ENCODE results near the gene ATP7B.
"Not testable (repeated sequence)": the region's sequence is repeated elsewhere in the genome, so short reads cannot be mapped to it uniquely, and the experiment has no call there.

The ATP7B gene

DNA sequence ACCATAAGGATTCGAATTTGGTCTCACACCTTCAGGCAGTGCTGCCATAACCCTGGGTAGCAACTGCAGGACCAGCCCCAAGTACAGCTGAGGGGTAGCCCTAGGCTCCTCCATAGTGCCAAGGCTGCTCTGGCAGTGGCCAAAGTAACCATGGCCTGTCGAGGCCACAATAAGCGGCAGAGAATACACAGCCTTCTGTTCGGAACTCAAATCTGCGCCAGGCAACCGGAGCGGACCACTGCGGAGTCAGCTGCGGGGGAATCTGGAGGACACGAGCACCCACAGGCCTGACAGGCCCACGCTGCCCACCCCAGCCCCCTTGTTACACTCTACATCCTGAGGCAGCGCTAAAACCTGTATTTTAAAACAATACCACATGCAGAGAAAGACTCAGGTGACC is 100.7 kb downstream of the ATP7B start:
- DNase-seq (ENCODE audit: low spot score): no peak
- TF ChIP-seq, protein P1, sequence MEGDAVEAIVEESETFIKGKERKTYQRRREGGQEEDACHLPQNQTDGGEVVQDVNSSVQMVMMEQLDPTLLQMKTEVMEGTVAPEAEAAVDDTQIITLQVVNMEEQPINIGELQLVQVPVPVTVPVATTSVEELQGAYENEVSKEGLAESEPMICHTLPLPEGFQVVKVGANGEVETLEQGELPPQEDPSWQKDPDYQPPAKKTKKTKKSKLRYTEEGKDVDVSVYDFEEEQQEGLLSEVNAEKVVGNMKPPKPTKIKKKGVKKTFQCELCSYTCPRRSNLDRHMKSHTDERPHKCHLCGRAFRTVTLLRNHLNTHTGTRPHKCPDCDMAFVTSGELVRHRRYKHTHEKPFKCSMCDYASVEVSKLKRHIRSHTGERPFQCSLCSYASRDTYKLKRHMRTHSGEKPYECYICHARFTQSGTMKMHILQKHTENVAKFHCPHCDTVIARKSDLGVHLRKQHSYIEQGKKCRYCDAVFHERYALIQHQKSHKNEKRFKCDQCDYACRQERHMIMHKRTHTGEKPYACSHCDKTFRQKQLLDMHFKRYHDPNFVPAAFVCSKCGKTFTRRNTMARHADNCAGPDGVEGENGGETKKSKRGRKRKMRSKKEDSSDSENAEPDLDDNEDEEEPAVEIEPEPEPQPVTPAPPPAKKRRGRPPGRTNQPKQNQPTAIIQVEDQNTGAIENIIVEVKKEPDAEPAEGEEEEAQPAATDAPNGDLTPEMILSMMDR (IDR thresholded peaks at IDR 0.05): no peak
- H3K27ac ChIP-seq: no peak overlapping the region
- H3K4me3 ChIP-seq: no peak overlapping the region

DNA sequence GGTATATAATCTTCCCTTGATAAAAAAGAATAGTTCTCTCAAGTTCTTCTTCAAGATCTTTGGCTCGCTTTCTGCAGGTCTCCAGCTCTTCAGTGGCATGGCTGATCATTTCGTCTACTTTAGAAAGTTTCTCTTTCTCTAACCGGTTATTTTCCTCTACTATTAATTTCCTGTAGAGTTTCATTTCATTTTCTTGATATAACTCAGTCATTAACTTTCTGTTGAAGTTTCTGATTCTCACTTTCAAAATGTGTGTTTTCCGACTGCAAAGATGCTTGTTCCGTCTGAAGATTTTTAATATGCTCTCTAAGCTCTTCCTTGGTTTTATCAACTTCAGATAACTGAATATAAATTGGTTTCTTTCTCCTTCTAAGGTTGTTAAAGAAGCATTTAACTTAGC is 102.0 kb downstream of the ATP7B start:
- not testable (repeated sequence) for DNase-seq (ENCODE audit: low spot score); H3K27ac ChIP-seq; H3K4me3 ChIP-seq

DNA sequence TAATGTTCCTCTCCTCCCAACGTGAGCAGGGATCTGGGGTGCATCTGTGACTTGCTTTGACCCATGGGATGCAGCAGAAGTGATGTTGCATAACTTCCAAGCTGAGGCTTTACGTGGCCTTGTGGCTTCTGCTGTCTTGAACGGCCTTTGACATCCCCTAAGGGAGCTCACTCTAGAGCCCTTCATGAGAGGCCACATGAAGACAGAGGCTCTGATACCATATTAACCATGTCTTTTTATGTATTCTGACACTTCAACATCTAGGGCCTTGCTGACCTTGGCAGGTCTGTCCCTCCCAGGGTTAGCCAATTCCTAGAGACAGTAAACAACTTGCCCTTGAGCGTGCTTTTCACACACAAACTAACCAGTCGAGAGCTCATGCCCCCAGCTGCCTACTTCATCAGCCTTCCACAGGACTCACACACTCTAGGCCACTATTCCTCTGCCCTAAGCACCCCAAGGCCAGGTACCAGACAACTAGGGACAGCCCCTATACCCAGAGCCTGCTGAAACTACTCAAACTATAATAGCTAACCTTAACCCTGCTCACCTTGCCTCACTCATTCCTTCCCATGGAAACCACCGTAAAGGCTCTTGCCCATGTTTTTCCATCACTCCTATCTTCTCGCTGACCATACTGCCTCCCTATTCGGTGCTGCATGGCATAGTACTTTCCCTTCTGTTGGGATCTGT is 104.1 kb downstream of the ATP7B start:
- no peak overlapping the region for H3K27ac ChIP-seq
- H3K4me3 ChIP-seq: no peak overlapping the region
- TF ChIP-seq, protein P1 (IDR thresholded peaks at IDR 0.05): no peak
- DNase-seq (ENCODE audit: low spot score): no peak

DNA sequence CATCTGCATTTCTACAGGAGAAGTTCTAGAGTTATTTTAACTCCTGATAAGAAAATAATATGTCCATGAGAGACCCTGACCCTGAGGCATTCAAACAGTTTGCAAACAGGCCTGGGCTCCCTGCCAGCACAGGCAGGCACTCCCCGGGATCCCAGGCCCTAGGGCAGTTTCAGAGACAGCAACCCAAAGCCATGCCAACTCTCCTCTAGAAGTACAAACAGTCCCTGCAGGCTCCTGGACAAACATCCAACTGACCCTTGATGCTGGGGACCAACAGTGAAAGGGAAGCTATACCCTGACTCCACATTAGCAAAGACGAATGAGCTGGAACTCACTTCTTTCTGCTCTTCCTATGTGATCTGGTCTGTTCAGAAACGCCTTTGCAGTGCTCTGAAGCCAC is 104.7 kb downstream of the ATP7B start:
- TF ChIP-seq, protein P1 (IDR thresholded peaks at IDR 0.05): no peak
- DNase-seq (ENCODE audit: low spot score): no peak
- Histone ChIP-seq H3K4me3 (no peak overlapping the region), H3K27ac (no peak overlapping the region)

DNA sequence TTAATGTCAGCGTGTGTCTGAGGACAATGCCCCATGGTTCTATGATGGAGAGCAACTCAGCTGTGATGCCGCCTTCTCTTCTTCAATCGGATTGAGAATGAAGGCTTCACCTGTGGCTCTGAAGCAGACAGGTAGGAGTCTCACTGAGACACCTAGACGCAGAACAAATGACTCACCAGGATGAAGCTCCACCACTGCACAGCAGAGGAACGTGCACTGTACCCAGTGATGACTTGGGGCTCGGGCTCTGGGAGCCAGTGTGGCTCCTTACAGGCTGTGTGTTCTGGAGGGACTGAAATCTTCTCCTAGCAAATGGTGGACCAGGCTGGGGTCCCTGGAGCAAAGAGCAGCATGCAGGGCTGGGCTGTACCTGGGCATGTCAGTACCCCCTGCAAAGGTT is 105.5 kb downstream of the ATP7B start:
- TF ChIP-seq, protein P1 (IDR thresholded peaks at IDR 0.05): no peak
- no peak for DNase-seq (ENCODE audit: low spot score)
- H3K27ac ChIP-seq: no peak overlapping the region
- no peak overlapping the region for H3K4me3 ChIP-seq

DNA sequence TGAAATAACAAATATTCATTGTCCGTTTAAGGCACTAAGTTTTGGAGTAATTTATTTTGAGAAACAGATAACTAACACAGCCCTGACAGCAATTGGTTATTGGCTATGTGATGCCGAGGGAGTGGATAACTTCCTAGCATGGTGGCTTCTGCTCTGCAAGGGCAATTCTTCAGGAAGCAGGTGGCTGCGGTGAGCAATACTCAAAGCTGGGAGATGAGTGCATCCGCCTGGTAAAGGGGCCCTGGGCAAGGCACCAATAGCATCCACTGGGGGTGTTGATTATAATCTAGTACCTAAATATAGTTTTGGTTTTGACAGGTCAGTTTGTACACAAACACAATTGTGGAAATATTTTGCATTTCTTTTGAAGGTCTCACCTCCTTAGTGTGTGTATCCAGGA is 108.5 kb downstream of the ATP7B start:
- no peak overlapping the region for H3K27ac ChIP-seq
- H3K4me3 ChIP-seq: no peak overlapping the region
- TF ChIP-seq, protein P1 (IDR thresholded peaks at IDR 0.05): no peak
- no peak for DNase-seq (ENCODE audit: low spot score)

DNA sequence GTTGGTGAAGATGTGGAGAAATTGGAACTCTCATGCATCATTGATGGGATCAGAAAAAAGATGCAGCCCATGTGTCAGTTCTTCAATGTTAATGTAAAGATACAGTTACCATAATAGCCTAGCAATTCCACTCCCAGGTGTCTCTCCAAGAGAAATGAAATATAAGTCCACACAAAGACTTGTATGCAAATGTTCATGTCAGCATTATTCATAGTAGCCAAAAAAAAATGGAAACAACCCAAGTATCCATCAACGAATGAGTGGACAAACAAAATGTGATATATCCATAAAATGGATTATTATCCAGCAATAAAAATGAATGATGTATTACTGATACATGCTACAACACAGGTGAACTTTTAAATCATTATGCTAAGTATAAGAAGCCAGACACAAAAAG is 110.8 kb downstream of the ATP7B start:
- Histone ChIP-seq H3K4me3 (no peak overlapping the region), H3K27ac (no peak overlapping the region)
- no peak for DNase-seq (ENCODE audit: low spot score)
- TF ChIP-seq, protein P1 (IDR thresholded peaks at IDR 0.05): no peak
